Colonic mucosa (tissue), 4 donors: Measurements from ENCODE around the gene HINT2. TPM values are rescaled to one million over a fixed set of nuclear protein-coding genes. Genes with fewer than 3 reads are reported as not detected.

ENCODE experiments used
- DNase-seq: peaks from one replicate; pipeline ENCODE4 v3.0.0-alpha.2; 2020
- H3K27ac ChIP-seq: fragments of 200-600 bp; one replicate; pipeline ENCODE4 v1.8.0; 2021
- H3K27me3 ChIP-seq: fragments of 200-600 bp; one replicate; pipeline ENCODE4 v1.8.0; 2021
- H3K36me3 ChIP-seq: fragments of 200-600 bp; one replicate; pipeline ENCODE4 v1.8.0; 2021
- H3K4me1 ChIP-seq: fragments of 200-600 bp; one replicate; pipeline ENCODE4 v1.8.0; 2021; ENCODE audit warnings: mild to moderate bottlenecking
- H3K4me3 ChIP-seq: fragments of 200-600 bp; one replicate; pipeline ENCODE4 v1.8.0; 2021
- H3K9ac ChIP-seq, 2 donors: one replicate each; pipeline ENCODE4 v1.7.0; 2013; ENCODE audit warnings: control low read depth in 2 of 2, low read depth in 2 of 2, low read length in 2 of 2
- H3K9me3 ChIP-seq: fragments of 200-600 bp; one replicate; pipeline ENCODE4 v1.8.0; 2021
- intact Hi-C: fragments of 100-400 bp; cut with DNase I; formaldehyde crosslinking; loops from one replicate; pipeline ENCODE4 v1.14.1; 2022
- total RNA-seq, 2 donors: library from RNA; stranded (reverse); fragmentation: NEBNext Ultra II Directional in 1 of 2; extraction: Animal tissue kit (Norgen Biotek cat#: 25700) in 1 of 2; gene quantifications; one replicate each; pipeline ENCODE4 v1.2.1, GENCODE V29; 2021
- TF ChIP-seq, protein P1 (sequence below): fragments of 200-600 bp; IDR thresholded peaks from one replicate; pipeline ENCODE4 v1.8.0; 2022; ENCODE audit warnings: antibody characterized with exemption, mild to moderate bottlenecking
- donor health status: healthy.
- donor health status: DM: no; HTN: no; CAD: no.
- donor health status: DM: no; HTN: no; CAD: no.

Gene HINT2
- total RNA-seq, 2 donors from 2014 or later = 49.5 to 64.5 TPM

- H3K27ac ChIP-seq = no peak overlapping the region
- intact Hi-C loops = no loop called here
These were observed 39.8 kb downstream of the HINT2 start for GRCh38 chr9:35774907-35775635.

DNA sequence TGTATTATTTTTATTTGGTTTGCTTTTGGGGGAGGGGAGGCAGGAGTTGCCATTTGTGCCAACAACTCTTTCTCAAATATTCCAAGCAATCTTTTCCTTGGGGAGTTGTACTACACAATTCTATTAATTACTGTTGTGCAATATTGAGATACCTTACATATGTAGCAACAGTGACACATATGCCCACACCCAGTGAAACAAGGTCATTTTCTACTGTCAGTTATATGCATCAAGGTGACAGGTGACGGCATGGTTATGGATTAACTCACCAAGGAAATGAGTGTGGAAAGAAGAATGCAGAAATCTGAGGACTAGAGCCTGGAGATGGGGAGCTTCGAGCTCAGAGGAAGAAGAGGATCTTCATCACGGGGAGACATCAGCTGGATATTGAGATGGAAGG lies 42.9 kb downstream of the HINT2 start:
- peak; percentile 58 for DNase-seq
- H3K4me1 ChIP-seq = peaks cover 14% of the 10 kb centered on the region
- H3K36me3 ChIP-seq = no peaks in the 10 kb centered on the region
- H3K27ac ChIP-seq = peak overlapping the region; percentile 77
- H3K9ac ChIP-seq = peak overlapping the region in 1 of 2 donors; percentile 57
- H3K9me3 ChIP-seq = no peaks in the 10 kb centered on the region
- H3K27me3 ChIP-seq = no peaks in the 10 kb centered on the region
- TF ChIP-seq, protein P1, sequence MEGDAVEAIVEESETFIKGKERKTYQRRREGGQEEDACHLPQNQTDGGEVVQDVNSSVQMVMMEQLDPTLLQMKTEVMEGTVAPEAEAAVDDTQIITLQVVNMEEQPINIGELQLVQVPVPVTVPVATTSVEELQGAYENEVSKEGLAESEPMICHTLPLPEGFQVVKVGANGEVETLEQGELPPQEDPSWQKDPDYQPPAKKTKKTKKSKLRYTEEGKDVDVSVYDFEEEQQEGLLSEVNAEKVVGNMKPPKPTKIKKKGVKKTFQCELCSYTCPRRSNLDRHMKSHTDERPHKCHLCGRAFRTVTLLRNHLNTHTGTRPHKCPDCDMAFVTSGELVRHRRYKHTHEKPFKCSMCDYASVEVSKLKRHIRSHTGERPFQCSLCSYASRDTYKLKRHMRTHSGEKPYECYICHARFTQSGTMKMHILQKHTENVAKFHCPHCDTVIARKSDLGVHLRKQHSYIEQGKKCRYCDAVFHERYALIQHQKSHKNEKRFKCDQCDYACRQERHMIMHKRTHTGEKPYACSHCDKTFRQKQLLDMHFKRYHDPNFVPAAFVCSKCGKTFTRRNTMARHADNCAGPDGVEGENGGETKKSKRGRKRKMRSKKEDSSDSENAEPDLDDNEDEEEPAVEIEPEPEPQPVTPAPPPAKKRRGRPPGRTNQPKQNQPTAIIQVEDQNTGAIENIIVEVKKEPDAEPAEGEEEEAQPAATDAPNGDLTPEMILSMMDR = no peak
- intact Hi-C loops = no loop called here
- no peak overlapping the region for H3K4me3 ChIP-seq

More at GRCh38 chr9:35774907-35775635, 39.8 kb downstream of the HINT2 start:
- no peaks in the 10 kb centered on the region for H3K27me3 ChIP-seq
- no peak overlapping the region for H3K9ac ChIP-seq
- H3K36me3 ChIP-seq = no peaks in the 10 kb centered on the region
- H3K9me3 ChIP-seq = no peaks in the 10 kb centered on the region
- TF ChIP-seq, protein P1 = no peak
- H3K4me1 ChIP-seq = peaks cover 14% of the 10 kb centered on the region
- no peak for DNase-seq
- H3K4me3 ChIP-seq = no peak overlapping the region

DNA sequence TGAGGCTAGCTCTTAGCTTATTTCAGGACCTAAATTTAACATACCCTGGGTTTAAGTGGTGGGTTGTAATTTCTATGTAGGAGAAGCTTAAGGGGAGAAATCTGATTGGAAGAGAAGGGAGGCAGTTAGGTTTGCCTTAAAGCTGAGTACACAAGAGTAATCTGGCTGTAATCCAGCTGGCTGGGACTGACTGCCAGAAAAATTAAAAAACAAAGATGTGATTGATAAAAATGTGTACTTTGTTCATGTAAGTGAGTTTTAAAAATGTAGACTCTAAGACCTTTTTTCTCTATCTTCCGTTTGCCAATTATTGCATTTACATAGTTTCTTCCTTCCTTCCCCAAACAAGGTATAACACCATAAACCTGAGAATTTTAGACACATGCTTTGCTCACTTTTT lies 43.3 kb downstream of the HINT2 start:
- H3K4me1 ChIP-seq = peaks cover 14% of the 10 kb centered on the region
- intact Hi-C loops = no loop called here
- peak overlapping the region; percentile 77 for H3K27ac ChIP-seq
- peak overlapping the region in 1 of 2 donors; percentile 57 for H3K9ac ChIP-seq
- peak; percentile 71 for DNase-seq
- H3K4me3 ChIP-seq = no peak overlapping the region
- no peaks in the 10 kb centered on the region for H3K36me3 ChIP-seq
- no peaks in the 10 kb centered on the region for H3K27me3 ChIP-seq
- TF ChIP-seq, protein P1 = no peak
- H3K9me3 ChIP-seq = no peaks in the 10 kb centered on the region

DNA sequence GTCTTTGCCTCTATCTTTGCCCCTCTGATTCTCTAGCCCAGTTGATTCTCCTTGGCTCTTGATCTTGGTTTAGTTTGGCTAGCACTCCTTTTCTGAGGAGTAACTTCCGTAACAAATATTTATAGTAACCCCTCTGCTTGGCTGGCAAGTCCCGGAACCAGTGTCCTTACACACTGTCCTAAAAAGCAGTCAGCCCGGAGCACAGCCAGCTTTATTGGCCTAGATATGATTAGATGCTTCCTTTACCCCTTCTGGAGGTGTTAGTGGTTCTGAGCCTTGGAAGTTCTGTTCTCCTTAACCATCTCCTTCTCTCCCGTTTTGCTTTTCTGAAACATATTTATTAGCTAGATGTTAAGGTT lies 43.8 kb downstream of the HINT2 start:
- Histone ChIP-seq H3K9ac (peak overlapping the region in 1 of 2 donors; percentile 57), H3K27me3 (no peaks in the 10 kb centered on the region), H3K9me3 (no peaks in the 10 kb centered on the region), H3K36me3 (no peaks in the 10 kb centered on the region), H3K27ac (peak overlapping the region; percentile 77), H3K4me3 (no peak overlapping the region), H3K4me1 (peaks cover 14% of the 10 kb centered on the region)
- intact Hi-C loops = no loop called here
- TF ChIP-seq, protein P1 = no peak
- DNase-seq = peak; percentile 52

- TF ChIP-seq, protein P1 = no peak
- H3K9me3 ChIP-seq = no peaks in the 10 kb centered on the region
- no peaks in the 10 kb centered on the region for H3K36me3 ChIP-seq
- H3K4me3 ChIP-seq = no peak overlapping the region
- H3K9ac ChIP-seq = no peak overlapping the region
- no peak overlapping the region for H3K27ac ChIP-seq
- no peaks in the 10 kb centered on the region for H3K27me3 ChIP-seq
- DNase-seq = no peak
- intact Hi-C loops = no loop called here
- peaks cover 14% of the 10 kb centered on the region for H3K4me1 ChIP-seq
These were observed 45.1 kb downstream of the HINT2 start for GRCh38 chr9:35769763-35770162.
